ENCODE measurements around the gene NUF2.

GRCh38 chr1:163331116-163331515, 9.4 kb downstream of the NUF2 start:
- TF ChIP-seq MAX (IDR thresholded peaks at IDR 0.05) (no peak), CTCF (IDR thresholded peaks at IDR 0.05; ENCODE audit: low read depth, low read length, missing input control) (no peak), RAD21 (IDR thresholded peaks at IDR 0.05) (no peak), TAF1 (conservative IDR thresholded peaks at IDR 0.05) (no peak)
